ENCODE data around the gene LTBP1.
"Not testable (repeated sequence)": the region's sequence is repeated elsewhere in the genome, so short reads cannot be mapped to it uniquely, and the experiment has no call there.

The LTBP1 gene

DNA sequence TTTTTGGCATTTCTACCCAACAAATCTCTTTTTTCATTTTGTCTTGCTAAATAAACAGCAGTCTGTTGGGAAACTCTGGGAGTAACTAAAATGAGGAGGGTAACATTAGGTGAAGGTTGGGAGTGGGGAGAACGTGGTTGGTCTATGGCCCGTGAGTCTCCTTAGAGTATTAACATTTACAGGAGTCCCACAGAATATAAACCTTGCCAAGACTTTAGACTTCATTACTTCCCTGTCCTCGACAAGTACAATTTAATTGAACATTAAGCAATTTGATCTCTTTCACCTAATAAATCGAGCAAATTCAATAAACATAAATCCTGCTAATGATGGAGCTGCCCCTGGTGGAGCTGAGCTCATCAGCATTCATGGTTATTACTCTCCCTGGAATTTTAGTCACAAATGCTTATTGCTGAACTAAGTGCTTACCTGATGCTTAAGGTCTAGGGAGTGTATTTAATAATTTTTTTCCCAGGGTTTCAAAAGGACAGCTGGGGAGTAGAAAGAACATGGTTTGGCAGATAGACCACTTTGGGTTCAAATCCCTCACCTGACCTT is 434.6 kb downstream of the LTBP1 start:
- Histone ChIP-seq H3K27me3 (ENCODE audit: control insufficient read depth in 2 of 2, insufficient read depth in 2 of 2, low read length in 2 of 2) (no peaks in the 10 kb centered on the region), H3K9me3 (ENCODE audit: control insufficient read depth in 2 of 2, low read length in 2 of 2) (no peaks in the 10 kb centered on the region), H3K4me1 (ENCODE audit: control insufficient read depth in 2 of 2, insufficient read depth in 2 of 2, low read length in 2 of 2) (no peaks in the 10 kb centered on the region)

GRCh38 chr2:33383855-33384598 is 437.3 kb downstream of the LTBP1 start:
- Histone ChIP-seq H3K4me1 (ENCODE audit: control insufficient read depth in 2 of 2, insufficient read depth in 2 of 2, low read length in 2 of 2) (no peaks in the 10 kb centered on the region), H3K9me3 (ENCODE audit: control insufficient read depth in 2 of 2, low read length in 2 of 2) (no peaks in the 10 kb centered on the region), H3K27me3 (ENCODE audit: control insufficient read depth in 2 of 2, insufficient read depth in 2 of 2, low read length in 2 of 2) (no peaks in the 10 kb centered on the region), H3K27ac (ENCODE audit: low read depth in 2 of 2, low read length in 2 of 2) (no peak overlapping the region), H3K4me3 (ENCODE audit: low read length in 2 of 2) (no peak overlapping the region), H3K36me3 (ENCODE audit: control insufficient read depth in 2 of 2, insufficient read depth in 2 of 2, low read length in 2 of 2) (no peaks in the 10 kb centered on the region), H3K9ac (ENCODE audit: low read depth in 1 of 2, low read length in 2 of 2) (no peak overlapping the region)

More for the DNA sequence above, 434.6 kb downstream of the LTBP1 start:
- no peak overlapping the region for H3K4me3 ChIP-seq (ENCODE audit: low read length in 2 of 2)
- no peaks in the 10 kb centered on the region for H3K36me3 ChIP-seq (ENCODE audit: control insufficient read depth in 2 of 2, insufficient read depth in 2 of 2, low read length in 2 of 2)
- no peak overlapping the region for H3K9ac ChIP-seq (ENCODE audit: low read depth in 1 of 2, low read length in 2 of 2)
- H3K27ac ChIP-seq (ENCODE audit: low read depth in 2 of 2, low read length in 2 of 2), result no peak overlapping the region

DNA sequence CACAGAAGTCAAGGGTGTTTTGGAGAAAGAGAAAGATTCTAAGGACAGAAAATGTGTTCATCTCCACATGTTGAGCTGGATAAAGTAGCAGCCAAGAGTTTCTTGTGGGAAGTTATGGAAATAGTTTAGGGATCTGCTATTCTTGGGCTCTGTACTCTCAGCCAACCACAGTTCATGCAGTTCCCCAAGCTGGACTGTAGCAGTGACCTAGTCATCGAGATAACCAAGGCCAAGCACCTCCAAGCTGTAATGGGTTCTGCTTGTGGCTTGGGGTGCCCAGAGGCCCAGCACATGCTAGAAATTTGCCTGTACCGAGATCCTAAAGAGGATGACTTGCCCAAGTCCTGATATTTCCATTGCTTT is 437.8 kb downstream of the LTBP1 start:
- Histone ChIP-seq H3K27ac (ENCODE audit: low read depth in 2 of 2, low read length in 2 of 2) (no peak overlapping the region), H3K27me3 (ENCODE audit: control insufficient read depth in 2 of 2, insufficient read depth in 2 of 2, low read length in 2 of 2) (no peaks in the 10 kb centered on the region), H3K9ac (ENCODE audit: low read depth in 1 of 2, low read length in 2 of 2) (no peak overlapping the region), H3K9me3 (ENCODE audit: control insufficient read depth in 2 of 2, low read length in 2 of 2) (no peaks in the 10 kb centered on the region), H3K36me3 (ENCODE audit: control insufficient read depth in 2 of 2, insufficient read depth in 2 of 2, low read length in 2 of 2) (no peaks in the 10 kb centered on the region), H3K4me3 (ENCODE audit: low read length in 2 of 2) (no peak overlapping the region), H3K4me1 (ENCODE audit: control insufficient read depth in 2 of 2, insufficient read depth in 2 of 2, low read length in 2 of 2) (no peaks in the 10 kb centered on the region)

- Histone ChIP-seq H3K9ac (ENCODE audit: low read depth in 1 of 2, low read length in 2 of 2) (no peak overlapping the region), H3K27me3 (ENCODE audit: control insufficient read depth in 2 of 2, insufficient read depth in 2 of 2, low read length in 2 of 2) (no peaks in the 10 kb centered on the region), H3K4me3 (ENCODE audit: low read length in 2 of 2) (no peak overlapping the region), H3K36me3 (ENCODE audit: control insufficient read depth in 2 of 2, insufficient read depth in 2 of 2, low read length in 2 of 2) (no peaks in the 10 kb centered on the region), H3K4me1 (ENCODE audit: control insufficient read depth in 2 of 2, insufficient read depth in 2 of 2, low read length in 2 of 2) (no peaks in the 10 kb centered on the region), H3K27ac (ENCODE audit: low read depth in 2 of 2, low read length in 2 of 2) (no peak overlapping the region), H3K9me3 (ENCODE audit: control insufficient read depth in 2 of 2, low read length in 2 of 2) (no peaks in the 10 kb centered on the region)
Observed at GRCh38 chr2:33388996-33389395, 442.2 kb downstream of the LTBP1 start.

DNA sequence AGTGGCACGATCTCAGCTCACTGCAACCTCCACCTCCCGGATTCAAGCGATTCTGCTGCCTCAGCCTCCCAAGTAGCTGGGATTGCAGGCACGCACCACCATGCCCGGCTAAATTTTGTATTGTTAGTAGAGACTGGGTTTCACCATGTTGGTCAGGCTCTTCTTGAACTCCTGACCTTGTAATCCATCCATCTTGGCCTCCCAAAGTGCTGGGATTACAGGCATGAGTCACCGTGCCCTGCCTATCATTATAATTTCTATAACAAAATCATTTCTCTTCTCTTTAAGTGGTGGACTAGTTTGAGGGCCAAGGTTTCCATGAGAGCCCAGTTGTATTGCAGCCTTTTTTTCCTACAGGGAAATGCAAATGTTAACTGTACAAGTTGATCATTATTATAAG is 442.9 kb downstream of the LTBP1 start:
- H3K9ac ChIP-seq (ENCODE audit: low read depth in 1 of 2, low read length in 2 of 2); H3K36me3 ChIP-seq (ENCODE audit: control insufficient read depth in 2 of 2, insufficient read depth in 2 of 2, low read length in 2 of 2); H3K4me1 ChIP-seq (ENCODE audit: control insufficient read depth in 2 of 2, insufficient read depth in 2 of 2, low read length in 2 of 2); H3K9me3 ChIP-seq (ENCODE audit: control insufficient read depth in 2 of 2, low read length in 2 of 2); H3K27me3 ChIP-seq (ENCODE audit: control insufficient read depth in 2 of 2, insufficient read depth in 2 of 2, low read length in 2 of 2); H3K4me3 ChIP-seq (ENCODE audit: low read length in 2 of 2); H3K27ac ChIP-seq (ENCODE audit: low read depth in 2 of 2, low read length in 2 of 2): not testable (repeated sequence)

GRCh38 chr2:33391529-33392255 is 444.9 kb downstream of the LTBP1 start:
- Histone ChIP-seq H3K4me1 (ENCODE audit: control insufficient read depth in 2 of 2, insufficient read depth in 2 of 2, low read length in 2 of 2) (no peaks in the 10 kb centered on the region), H3K36me3 (ENCODE audit: control insufficient read depth in 2 of 2, insufficient read depth in 2 of 2, low read length in 2 of 2) (no peaks in the 10 kb centered on the region), H3K4me3 (ENCODE audit: low read length in 2 of 2) (no peak overlapping the region), H3K9ac (ENCODE audit: low read depth in 1 of 2, low read length in 2 of 2) (no peak overlapping the region), H3K27ac (ENCODE audit: low read depth in 2 of 2, low read length in 2 of 2) (no peak overlapping the region), H3K9me3 (ENCODE audit: control insufficient read depth in 2 of 2, low read length in 2 of 2) (no peaks in the 10 kb centered on the region), H3K27me3 (ENCODE audit: control insufficient read depth in 2 of 2, insufficient read depth in 2 of 2, low read length in 2 of 2) (no peaks in the 10 kb centered on the region)

GRCh38 chr2:33392366-33392765 is 445.6 kb downstream of the LTBP1 start:
- H3K27ac ChIP-seq (ENCODE audit: low read depth in 2 of 2, low read length in 2 of 2), result no peak overlapping the region
- no peaks in the 10 kb centered on the region for H3K36me3 ChIP-seq (ENCODE audit: control insufficient read depth in 2 of 2, insufficient read depth in 2 of 2, low read length in 2 of 2)
- H3K4me1 ChIP-seq (ENCODE audit: control insufficient read depth in 2 of 2, insufficient read depth in 2 of 2, low read length in 2 of 2), result no peaks in the 10 kb centered on the region
- no peak overlapping the region for H3K9ac ChIP-seq (ENCODE audit: low read depth in 1 of 2, low read length in 2 of 2)
- H3K4me3 ChIP-seq (ENCODE audit: low read length in 2 of 2), result no peak overlapping the region
- H3K9me3 ChIP-seq (ENCODE audit: control insufficient read depth in 2 of 2, low read length in 2 of 2), result no peaks in the 10 kb centered on the region
- no peaks in the 10 kb centered on the region for H3K27me3 ChIP-seq (ENCODE audit: control insufficient read depth in 2 of 2, insufficient read depth in 2 of 2, low read length in 2 of 2)

GRCh38 chr2:33395034-33395433 is 448.3 kb downstream of the LTBP1 start:
- H3K9me3 ChIP-seq (ENCODE audit: control insufficient read depth in 2 of 2, low read length in 2 of 2), result no peaks in the 10 kb centered on the region
- H3K4me3 ChIP-seq (ENCODE audit: low read length in 2 of 2), result no peak overlapping the region
- no peak overlapping the region for H3K27ac ChIP-seq (ENCODE audit: low read depth in 2 of 2, low read length in 2 of 2)
- no peaks in the 10 kb centered on the region for H3K27me3 ChIP-seq (ENCODE audit: control insufficient read depth in 2 of 2, insufficient read depth in 2 of 2, low read length in 2 of 2)
- no peaks in the 10 kb centered on the region for H3K4me1 ChIP-seq (ENCODE audit: control insufficient read depth in 2 of 2, insufficient read depth in 2 of 2, low read length in 2 of 2)
- H3K9ac ChIP-seq (ENCODE audit: low read depth in 1 of 2, low read length in 2 of 2), result no peak overlapping the region
- no peaks in the 10 kb centered on the region for H3K36me3 ChIP-seq (ENCODE audit: control insufficient read depth in 2 of 2, insufficient read depth in 2 of 2, low read length in 2 of 2)

DNA sequence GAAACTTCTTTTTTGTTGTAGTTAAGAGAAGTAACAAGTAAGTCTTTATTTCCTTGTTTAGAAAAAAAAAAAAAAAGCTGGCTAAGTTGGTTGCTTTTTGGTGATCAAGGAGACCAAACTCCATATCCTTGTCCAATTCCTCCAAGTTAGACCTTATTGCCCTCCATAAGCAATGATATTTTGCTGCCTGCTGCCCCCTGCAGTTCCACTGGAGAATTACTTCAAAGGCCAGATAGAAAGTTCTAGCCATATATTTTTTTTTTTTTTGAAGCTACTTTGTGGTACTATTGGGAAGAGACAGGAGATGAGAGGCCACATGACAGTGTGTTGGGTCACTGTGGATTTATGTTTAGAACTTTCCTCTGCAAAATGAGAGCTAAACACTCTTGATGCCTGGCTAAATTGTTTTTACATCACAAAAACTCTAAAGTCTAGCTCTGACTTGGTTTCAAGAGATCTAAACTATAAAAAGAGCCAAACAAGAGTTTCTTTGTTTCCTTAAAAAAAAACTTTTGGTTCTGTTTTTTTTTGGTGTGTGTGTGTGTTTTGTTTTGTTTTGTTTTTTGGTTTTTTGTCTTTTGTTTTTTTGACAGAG is 449.0 kb downstream of the LTBP1 start:
- H3K9me3 ChIP-seq (ENCODE audit: control insufficient read depth in 2 of 2, low read length in 2 of 2), result no peaks in the 10 kb centered on the region
- H3K36me3 ChIP-seq (ENCODE audit: control insufficient read depth in 2 of 2, insufficient read depth in 2 of 2, low read length in 2 of 2), result no peaks in the 10 kb centered on the region
- H3K27me3 ChIP-seq (ENCODE audit: control insufficient read depth in 2 of 2, insufficient read depth in 2 of 2, low read length in 2 of 2), result no peaks in the 10 kb centered on the region
- H3K9ac ChIP-seq (ENCODE audit: low read depth in 1 of 2, low read length in 2 of 2), result no peak overlapping the region
- no peaks in the 10 kb centered on the region for H3K4me1 ChIP-seq (ENCODE audit: control insufficient read depth in 2 of 2, insufficient read depth in 2 of 2, low read length in 2 of 2)
- no peak overlapping the region for H3K4me3 ChIP-seq (ENCODE audit: low read length in 2 of 2)
- no peak overlapping the region for H3K27ac ChIP-seq (ENCODE audit: low read depth in 2 of 2, low read length in 2 of 2)

GRCh38 chr2:33404321-33404720 is 457.6 kb downstream of the LTBP1 start:
- no peaks in the 10 kb centered on the region for H3K4me1 ChIP-seq (ENCODE audit: control insufficient read depth in 2 of 2, insufficient read depth in 2 of 2, low read length in 2 of 2)
- no peaks in the 10 kb centered on the region for H3K27me3 ChIP-seq (ENCODE audit: control insufficient read depth in 2 of 2, insufficient read depth in 2 of 2, low read length in 2 of 2)
- H3K4me3 ChIP-seq (ENCODE audit: low read length in 2 of 2), result no peak overlapping the region
- H3K9ac ChIP-seq (ENCODE audit: low read depth in 1 of 2, low read length in 2 of 2), result no peak overlapping the region
- H3K9me3 ChIP-seq (ENCODE audit: control insufficient read depth in 2 of 2, low read length in 2 of 2), result no peaks in the 10 kb centered on the region
- H3K36me3 ChIP-seq (ENCODE audit: control insufficient read depth in 2 of 2, insufficient read depth in 2 of 2, low read length in 2 of 2), result no peaks in the 10 kb centered on the region
- H3K27ac ChIP-seq (ENCODE audit: low read depth in 2 of 2, low read length in 2 of 2), result no peak overlapping the region
